ENCODE data around the gene EFNA4. TPM values are rescaled to one million over a fixed set of nuclear protein-coding genes. Genes with fewer than 3 reads are reported as not detected.

EFNA4 gene
- total RNA-seq, 2 donors from 2014 or later = 5.7 to 9.5 TPM

- H3K36me3 Mint-ChIP-seq = peaks cover 0 to 5% of the 10 kb centered on the region in 2 donors
- DNase-seq (ENCODE audit: low spot score in 2 of 2) (peak in 1 of 2 donors; percentile 94), ATAC-seq (peak; percentile 15 to 52)
- no peaks in the 10 kb centered on the region for H3K9me3 Mint-ChIP-seq
- peak overlapping the region in 1 of 2 donors; percentile 28 for H3K27ac Mint-ChIP-seq
Measured at GRCh38 chr1:155062702-155063411, 683 bp upstream of the EFNA4 start.

DNA sequence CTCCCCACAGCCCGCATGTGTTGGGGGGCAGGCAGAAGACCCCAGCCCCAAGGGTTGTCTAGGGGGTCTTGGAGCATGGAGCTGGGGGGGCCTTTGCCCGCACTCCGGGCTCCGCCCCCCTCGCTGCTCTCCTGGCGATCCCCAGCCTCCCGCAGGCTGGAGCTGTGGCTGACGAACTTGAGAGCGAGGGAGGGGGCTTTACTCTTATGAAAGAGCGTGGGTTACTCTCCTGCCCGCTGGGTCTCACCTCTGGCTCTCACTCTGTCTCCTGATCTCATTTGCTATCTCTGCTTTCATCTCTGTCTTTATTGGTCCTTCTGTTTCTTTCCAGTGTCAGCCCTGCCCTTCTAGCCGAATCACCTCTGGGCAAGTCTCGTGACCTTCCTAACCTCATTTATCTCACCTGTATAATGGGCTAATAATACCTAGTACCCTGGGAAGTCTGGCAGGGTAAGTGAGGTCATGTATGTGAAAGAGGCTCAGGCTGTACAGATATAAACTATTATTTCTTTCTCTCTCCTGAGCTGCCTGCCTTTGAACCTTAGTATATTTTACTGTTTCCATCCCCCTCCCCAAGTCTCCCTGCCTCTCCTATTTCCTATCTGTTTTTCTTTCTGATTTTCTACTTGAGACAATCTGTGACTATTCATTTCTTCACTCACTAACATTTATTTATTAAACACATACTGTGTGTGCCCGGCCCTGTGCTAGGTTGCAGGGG lies 731 bp downstream of the EFNA4 start:
- DNase-seq (ENCODE audit: low spot score in 2 of 2) = no peak
- H3K27ac Mint-ChIP-seq = peak overlapping the region; percentile 33 to 39
- ATAC-seq = peak; percentile 43 to 60
- no peaks in the 10 kb centered on the region for H3K36me3 Mint-ChIP-seq
- no peaks in the 10 kb centered on the region for H3K9me3 Mint-ChIP-seq

DNA sequence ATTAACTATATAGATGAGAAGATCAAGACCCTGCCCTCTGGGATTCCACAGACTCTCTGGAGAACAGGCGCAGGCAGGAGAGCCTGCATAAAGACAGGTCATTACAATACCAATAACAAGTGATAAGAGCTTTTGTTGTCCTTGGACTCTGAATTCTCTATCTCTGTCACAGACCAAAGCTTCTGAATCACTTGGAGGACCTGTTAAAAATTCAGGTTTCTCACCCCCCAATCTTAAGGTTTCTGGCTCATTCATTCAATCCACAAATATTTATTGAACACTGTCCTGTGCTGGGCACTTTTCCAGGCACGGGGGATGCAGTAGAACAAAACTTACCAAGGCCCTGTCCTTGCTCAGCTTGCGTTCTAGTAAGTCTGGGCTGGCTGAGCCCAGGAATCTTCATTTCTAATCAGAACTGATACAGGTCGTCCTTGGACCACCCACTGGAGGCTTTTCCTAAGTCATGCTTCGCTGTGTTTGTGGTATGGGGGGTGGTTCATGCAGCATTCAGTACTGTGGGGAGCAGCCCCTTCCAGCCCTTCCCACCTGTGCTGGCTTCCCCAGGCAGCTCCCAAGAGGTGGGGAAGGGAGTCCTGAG lies 1.4 kb downstream of the EFNA4 start:
- Mint-ChIP-seq H3K27ac (peak overlapping the region; percentile 33 to 39), H3K36me3 (no peaks in the 10 kb centered on the region), H3K9me3 (no peaks in the 10 kb centered on the region)
- no peak for ATAC-seq
- no peak for DNase-seq (ENCODE audit: low spot score in 2 of 2)

DNA sequence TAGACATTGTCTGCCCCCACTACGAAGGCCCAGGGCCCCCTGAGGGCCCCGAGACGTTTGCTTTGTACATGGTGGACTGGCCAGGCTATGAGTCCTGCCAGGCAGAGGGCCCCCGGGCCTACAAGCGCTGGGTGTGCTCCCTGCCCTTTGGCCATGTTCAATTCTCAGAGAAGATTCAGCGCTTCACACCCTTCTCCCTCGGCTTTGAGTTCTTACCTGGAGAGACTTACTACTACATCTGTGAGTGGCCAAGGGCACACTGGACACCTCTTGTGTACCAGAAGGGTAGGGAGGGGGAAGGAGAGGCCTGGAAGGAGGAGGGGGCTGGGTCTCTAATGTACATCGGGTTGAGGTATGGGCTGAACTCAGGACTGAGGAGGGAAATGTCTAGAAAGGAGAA lies 3.2 kb downstream of the EFNA4 start:
- Mint-ChIP-seq H3K27ac (no peak overlapping the region), H3K9me3 (no peaks in the 10 kb centered on the region), H3K36me3 (no peaks in the 10 kb centered on the region)
- DNase-seq (ENCODE audit: low spot score in 2 of 2) (no peak), ATAC-seq (no peak)

DNA sequence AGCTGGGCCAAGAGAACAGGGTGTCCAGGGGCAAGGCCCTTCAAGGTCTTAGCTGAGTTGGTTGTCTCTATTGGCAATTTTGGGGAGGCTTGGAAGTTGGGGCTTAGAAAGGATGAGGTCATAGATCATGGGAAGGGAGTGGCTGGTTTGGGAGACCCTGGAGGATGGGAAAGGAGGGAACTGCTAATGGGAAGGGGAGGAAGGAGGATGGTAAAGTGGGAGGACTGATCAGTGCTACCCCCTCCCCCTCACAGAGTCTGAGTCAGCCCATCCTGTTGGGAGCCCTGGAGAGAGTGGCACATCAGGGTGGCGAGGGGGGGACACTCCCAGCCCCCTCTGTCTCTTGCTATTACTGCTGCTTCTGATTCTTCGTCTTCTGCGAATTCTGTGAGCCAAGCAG lies 5.1 kb downstream of the EFNA4 start:
- ATAC-seq (no peak), DNase-seq (ENCODE audit: low spot score in 2 of 2) (no peak)
- no peaks in the 10 kb centered on the region for H3K36me3 Mint-ChIP-seq
- peak overlapping the region in 1 of 2 donors; percentile 65 for H3K27ac Mint-ChIP-seq
- H3K9me3 Mint-ChIP-seq = no peaks in the 10 kb centered on the region

DNA sequence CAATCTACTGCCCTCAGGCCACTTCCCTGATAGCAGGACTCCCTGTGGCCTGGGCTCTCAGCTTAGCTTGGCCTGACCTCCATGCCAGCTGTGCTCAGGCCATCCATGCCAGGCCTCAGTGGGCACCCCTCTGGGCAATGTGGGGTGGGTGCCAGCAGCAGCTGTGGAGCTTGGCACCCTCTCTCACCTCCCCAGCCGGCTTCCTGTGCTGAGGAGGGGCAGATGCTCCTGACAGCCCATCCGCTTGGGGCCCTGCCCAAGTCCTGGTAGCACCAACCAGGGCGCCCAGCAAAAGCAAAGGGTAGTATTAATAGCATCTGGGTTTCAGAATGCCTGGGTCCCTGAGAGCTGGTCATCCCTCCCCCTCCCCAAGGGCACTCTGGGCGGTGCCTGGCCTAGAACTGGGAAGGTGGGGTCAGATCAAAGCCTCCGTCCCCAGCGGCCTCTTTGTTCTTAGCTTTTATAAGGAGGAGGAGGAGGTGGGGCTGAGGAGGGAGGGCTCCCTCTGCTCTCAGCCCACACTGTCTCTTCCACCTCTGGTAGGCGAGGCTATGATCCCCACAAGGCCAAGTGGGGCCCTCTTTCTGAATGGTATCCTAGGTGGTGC lies 6.1 kb downstream of the EFNA4 start:
- Mint-ChIP-seq H3K27ac (no peak overlapping the region), H3K36me3 (no peaks in the 10 kb centered on the region), H3K9me3 (no peaks in the 10 kb centered on the region)
- DNase-seq (ENCODE audit: low spot score in 2 of 2) = no peak
- no peak for ATAC-seq

- Mint-ChIP-seq H3K9me3 (no peaks in the 10 kb centered on the region), H3K27ac (no peak overlapping the region), H3K36me3 (no peaks in the 10 kb centered on the region)
- ATAC-seq (no peak), DNase-seq (ENCODE audit: low spot score in 2 of 2) (no peak)
Measured at GRCh38 chr1:155070158-155070621, 6.7 kb downstream of the EFNA4 start.

GRCh38 chr1:155070721-155071569 lies 7.4 kb downstream of the EFNA4 start:
- H3K27ac Mint-ChIP-seq = no peak overlapping the region

DNA sequence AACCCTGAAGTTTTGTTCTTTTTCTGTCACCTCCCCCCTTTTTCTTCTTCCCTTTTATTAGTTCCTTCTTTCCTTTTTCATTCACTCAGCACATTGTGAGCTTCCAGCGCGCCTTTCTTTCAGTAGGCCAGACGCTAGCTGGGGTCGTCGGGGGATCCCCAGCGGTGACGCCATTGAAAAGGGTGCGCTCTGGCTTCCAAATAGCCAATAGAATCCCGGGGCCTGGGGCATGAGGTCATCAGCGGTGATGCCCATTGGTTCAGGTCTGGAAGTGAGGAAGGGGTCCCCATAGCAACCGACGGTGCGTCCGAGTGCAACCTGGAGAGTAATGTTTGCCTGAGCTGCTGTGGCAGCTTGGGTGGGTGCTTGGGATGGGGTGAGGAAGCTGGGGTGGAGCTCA lies 8.2 kb downstream of the EFNA4 start:
- ATAC-seq (no peak), DNase-seq (ENCODE audit: low spot score in 2 of 2) (no peak)
- peak overlapping the region in 1 of 2 donors; percentile 75 for H3K27ac Mint-ChIP-seq
- H3K9me3 Mint-ChIP-seq = no peaks in the 10 kb centered on the region
- H3K36me3 Mint-ChIP-seq = no peaks in the 10 kb centered on the region

More at GRCh38 chr1:155070721-155071569, 7.4 kb downstream of the EFNA4 start:
- Mint-ChIP-seq H3K9me3 (no peaks in the 10 kb centered on the region), H3K36me3 (no peaks in the 10 kb centered on the region)
- ATAC-seq (peak; percentile 82 to 97), DNase-seq (ENCODE audit: low spot score in 2 of 2) (peak in 1 of 2 donors; percentile 77)

DNA sequence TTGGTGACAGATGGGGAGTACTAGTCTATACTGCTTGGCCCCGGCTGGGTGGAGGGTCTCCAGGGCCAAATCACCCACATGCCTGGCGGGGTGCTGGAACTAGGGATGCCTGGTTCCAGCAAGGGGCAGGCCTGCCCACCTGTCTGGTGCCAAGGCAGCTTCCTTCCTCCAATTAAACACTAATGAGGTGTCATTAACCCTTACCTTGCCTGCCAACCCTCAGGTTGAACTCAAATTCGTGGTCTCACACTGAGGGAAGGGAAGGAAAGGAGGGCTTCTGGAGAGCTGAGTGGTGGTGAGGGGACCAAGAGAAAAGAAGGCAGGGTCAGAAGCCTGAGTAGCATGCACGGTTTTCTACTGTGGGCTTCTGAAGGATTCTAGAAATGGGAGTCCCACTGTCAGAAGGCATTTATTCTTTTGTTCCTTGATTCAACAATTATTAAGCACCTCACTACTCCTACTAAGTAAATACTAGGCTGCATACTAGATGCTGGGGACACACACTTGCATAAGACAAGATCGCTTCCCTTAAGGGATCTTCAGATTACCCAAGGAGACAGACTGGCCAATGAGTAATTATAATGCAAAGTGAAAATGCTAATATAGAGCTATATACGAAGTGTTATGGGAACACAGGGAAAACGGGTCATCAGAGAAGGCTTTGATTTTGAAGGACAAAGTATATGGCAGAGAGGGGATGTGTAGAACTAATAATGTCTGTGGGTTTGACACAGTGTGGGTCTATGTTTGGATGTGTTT lies 9.2 kb downstream of the EFNA4 start:
- Mint-ChIP-seq H3K9me3 (no peaks in the 10 kb centered on the region), H3K27ac (no peak overlapping the region), H3K36me3 (no peaks in the 10 kb centered on the region)
- no peak for ATAC-seq
- no peak for DNase-seq (ENCODE audit: low spot score in 2 of 2)

GRCh38 chr1:155073377-155074242 lies 10.1 kb downstream of the EFNA4 start:
- ATAC-seq (peak in 1 of 2 donors; percentile 51), DNase-seq (ENCODE audit: low spot score in 2 of 2) (no peak)
- no peaks in the 10 kb centered on the region for H3K36me3 Mint-ChIP-seq
- H3K9me3 Mint-ChIP-seq = no peaks in the 10 kb centered on the region
- H3K27ac Mint-ChIP-seq = no peak overlapping the region

DNA sequence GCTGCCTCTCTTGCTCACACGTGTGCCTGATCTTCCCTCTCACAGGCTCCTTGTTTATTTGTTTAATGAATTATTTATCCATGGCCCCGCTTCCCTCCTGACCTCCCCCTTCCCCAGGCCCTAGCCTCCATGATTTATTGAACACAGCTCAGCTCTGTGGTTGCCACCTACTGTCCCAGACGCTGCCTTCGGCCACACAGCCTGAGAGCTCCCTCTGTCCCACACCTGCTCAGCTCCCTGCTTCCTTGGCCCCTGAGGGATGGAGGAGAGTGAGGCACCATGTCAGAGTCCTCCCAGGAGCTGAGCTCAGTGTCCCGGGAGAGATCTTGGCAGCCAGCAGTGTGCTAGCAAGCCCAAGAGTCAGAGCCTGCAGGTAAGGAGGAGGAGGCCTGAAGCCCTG lies 12.0 kb downstream of the EFNA4 start:
- no peaks in the 10 kb centered on the region for H3K9me3 Mint-ChIP-seq
- DNase-seq (ENCODE audit: low spot score in 2 of 2) = no peak
- H3K36me3 Mint-ChIP-seq = peaks cover 0 to 6% of the 10 kb centered on the region in 2 donors
- peak overlapping the region in 1 of 2 donors; percentile 12 for H3K27ac Mint-ChIP-seq
- no peak for ATAC-seq

- no peaks in the 10 kb centered on the region for H3K9me3 Mint-ChIP-seq
- H3K27ac Mint-ChIP-seq = no peak overlapping the region
- H3K36me3 Mint-ChIP-seq = peaks cover 3 to 6% of the 10 kb centered on the region in 2 donors
- ATAC-seq (no peak), DNase-seq (ENCODE audit: low spot score in 2 of 2) (no peak)
Measured at GRCh38 chr1:155076371-155076770, 12.8 kb downstream of the EFNA4 start.

DNA sequence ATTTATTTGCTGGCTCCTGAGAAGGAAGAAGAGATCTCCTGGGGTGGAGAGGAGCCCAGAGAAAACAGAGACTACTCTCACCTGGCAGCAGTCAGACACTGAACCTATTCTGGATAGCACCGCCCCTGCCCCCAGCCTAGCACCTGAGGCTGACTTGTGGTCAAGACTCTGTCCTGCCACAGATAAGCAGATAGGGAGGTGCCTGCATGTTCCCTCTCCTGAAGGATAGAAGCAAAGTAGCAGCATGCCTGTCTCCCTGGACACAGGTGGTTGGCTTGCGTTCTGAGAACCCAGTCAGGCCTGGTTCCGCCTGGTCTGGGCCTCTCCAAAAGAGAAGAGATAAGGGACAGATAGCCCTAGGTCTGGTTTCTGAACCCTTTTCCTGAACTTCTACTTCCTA lies 13.8 kb downstream of the EFNA4 start:
- no peaks in the 10 kb centered on the region for H3K9me3 Mint-ChIP-seq
- no peak overlapping the region for H3K27ac Mint-ChIP-seq
- no peak for ATAC-seq
- no peak for DNase-seq (ENCODE audit: low spot score in 2 of 2)
- H3K36me3 Mint-ChIP-seq = peaks cover 6% of the 10 kb centered on the region in 2 donors
